GM12864 (cell line): ENCODE measurements around the gene MARCHF10.
"Not testable (repeated sequence)": the region's sequence is repeated elsewhere in the genome, so short reads cannot be mapped to it uniquely, and the experiment has no call there.

Experiments
- DNase-seq: peaks from one replicate; pipeline ENCODE4 v3.0.0-alpha.2; 2011; ENCODE audit warnings: low read depth
- H3K4me3 ChIP-seq: 2 replicates; pipeline ENCODE4 v1.5.1; 2011; ENCODE audit warnings: mild to moderate bottlenecking, low read depth, low read length, control low read depth
- TF ChIP-seq, protein P1 (sequence below): IDR thresholded peaks from 2 replicates; pipeline ENCODE4 v1.5.1; 2011; ENCODE audit warnings: low read depth, mild to moderate bottlenecking, moderate library complexity, low read length, control low read depth, inconsistent platforms; ENCODE audit errors: missing control alignments

The MARCHF10 gene

DNA sequence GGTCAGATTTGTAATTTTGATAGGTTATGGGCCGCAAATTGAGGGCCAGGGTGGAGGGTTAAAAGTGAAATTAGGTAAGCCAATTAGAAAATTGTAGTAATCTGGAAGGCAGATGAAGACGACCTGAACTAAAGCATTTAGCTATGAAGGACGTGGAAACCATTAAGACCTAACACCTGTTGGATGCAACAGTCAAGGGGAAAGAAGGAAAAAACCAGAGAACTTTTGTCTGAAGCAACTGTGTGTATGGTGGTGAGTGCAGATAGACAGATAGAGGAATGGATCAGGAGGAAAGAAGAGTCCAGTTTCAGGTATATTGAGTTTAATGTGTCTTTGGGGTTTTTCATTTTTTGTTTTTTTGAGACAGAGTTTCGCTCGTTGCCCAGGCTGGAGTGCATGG, 40.2 kb upstream of the MARCHF10 start:
- no peak for DNase-seq
- no peak overlapping the region for H3K4me3 ChIP-seq
- TF ChIP-seq, protein P1, sequence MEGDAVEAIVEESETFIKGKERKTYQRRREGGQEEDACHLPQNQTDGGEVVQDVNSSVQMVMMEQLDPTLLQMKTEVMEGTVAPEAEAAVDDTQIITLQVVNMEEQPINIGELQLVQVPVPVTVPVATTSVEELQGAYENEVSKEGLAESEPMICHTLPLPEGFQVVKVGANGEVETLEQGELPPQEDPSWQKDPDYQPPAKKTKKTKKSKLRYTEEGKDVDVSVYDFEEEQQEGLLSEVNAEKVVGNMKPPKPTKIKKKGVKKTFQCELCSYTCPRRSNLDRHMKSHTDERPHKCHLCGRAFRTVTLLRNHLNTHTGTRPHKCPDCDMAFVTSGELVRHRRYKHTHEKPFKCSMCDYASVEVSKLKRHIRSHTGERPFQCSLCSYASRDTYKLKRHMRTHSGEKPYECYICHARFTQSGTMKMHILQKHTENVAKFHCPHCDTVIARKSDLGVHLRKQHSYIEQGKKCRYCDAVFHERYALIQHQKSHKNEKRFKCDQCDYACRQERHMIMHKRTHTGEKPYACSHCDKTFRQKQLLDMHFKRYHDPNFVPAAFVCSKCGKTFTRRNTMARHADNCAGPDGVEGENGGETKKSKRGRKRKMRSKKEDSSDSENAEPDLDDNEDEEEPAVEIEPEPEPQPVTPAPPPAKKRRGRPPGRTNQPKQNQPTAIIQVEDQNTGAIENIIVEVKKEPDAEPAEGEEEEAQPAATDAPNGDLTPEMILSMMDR: no peak

DNA sequence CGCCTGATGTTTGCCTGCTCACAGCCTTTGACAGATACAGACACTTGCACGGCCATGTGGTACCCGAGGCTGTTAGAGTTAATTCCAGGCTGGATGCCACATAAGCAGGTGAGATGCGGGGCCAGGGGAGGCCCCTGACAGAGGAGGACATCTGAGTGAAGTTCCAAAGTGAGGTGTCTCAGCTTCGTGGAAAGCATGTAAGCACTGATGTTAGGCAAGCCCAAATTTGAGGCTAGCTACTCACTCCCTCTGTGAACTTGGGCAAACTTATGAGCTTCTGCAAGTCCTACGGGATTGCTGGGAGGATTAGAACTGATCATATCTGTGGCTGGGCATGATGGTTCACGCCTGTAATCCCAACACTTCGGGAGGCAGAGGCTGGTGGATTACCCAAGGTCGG, 39.3 kb upstream of the MARCHF10 start:
- H3K4me3 ChIP-seq: no peak overlapping the region
- no peak for DNase-seq
- TF ChIP-seq, protein P1: no peak

DNA sequence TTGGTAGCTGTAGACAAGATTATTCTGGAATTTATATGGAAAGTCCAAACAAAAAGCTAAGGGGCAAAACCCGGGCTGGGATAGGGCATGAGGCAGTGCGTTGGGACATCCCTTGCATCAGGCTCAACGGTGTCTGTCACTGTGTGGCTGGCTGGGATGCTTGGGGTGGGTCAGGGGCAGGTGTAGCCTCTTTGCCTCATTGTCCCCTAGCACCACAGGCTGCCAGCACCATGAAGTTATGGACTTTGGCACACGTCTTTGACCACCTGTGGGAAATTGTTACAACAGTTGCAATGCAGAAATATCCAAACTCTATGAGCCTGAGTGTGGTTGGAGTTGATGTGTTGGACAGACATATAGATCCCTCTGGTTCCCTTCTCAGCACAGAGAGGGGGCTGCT, 32.8 kb upstream of the MARCHF10 start:
- TF ChIP-seq, protein P1: no peak
- no peak overlapping the region for H3K4me3 ChIP-seq
- no peak for DNase-seq

DNA sequence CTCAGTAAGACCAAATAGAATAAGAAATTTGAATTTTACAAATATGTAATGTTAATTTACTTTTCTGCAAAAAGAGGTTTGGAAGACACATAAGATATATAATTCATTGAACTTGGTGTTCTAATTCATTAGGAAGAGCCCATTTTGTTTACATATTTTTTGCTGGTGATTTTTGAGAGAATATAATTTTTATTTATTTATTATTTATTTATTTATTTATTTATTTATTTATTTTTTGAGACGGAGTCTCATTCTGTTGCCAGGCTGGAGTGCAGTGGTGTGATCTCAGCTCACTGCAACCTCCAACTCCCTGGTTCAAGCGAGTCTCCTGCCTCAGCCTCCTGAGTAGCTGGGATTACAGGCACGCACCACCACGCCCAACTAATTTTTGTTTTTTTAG, 25.7 kb upstream of the MARCHF10 start:
- DNase-seq, H3K4me3 ChIP-seq: not testable (repeated sequence)

DNA sequence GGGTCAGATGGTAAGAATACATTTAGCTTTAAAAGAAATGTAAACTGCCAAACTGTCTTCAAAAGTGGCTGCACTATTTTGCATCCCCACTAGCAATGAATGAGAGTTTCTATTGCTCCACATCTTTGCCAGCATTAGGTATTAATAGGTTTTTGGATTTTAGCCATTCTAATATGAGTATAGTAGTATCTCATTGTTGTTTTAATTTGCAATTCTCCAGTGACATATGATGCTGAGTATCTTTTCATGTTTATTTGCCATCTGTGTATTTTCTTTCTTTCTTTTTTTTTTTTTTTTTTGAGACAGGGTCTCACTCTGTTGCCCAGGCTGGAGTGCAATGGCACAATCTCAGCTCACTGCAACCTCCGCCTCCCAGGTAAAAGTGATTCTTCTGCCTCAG, 24.3 kb upstream of the MARCHF10 start:
- DNase-seq: no peak
- H3K4me3 ChIP-seq: no peak overlapping the region

DNA sequence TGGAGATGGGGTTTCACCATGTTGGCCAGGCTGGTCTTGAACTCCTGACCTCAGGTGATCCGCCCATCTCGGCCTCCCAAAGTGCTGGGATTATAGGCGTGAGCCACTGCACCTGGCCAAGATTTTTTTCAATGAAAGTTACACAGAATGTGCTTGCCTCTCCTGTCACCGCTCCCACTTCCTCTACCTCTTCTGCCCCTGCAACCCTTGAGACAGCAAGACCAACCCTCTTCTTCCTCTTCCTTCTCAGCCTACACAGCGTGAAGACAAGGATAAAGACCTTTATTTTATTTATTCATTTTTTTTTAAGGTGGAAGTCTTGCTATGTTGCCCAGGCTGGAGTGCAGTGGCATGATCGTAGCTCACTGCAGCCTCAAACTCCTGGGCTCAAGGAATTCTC, 23.0 kb upstream of the MARCHF10 start:
- not testable (repeated sequence) for DNase-seq, H3K4me3 ChIP-seq

More for the DNA sequence above, 24.3 kb upstream of the MARCHF10 start:
- TF ChIP-seq, protein P1: no peak

DNA sequence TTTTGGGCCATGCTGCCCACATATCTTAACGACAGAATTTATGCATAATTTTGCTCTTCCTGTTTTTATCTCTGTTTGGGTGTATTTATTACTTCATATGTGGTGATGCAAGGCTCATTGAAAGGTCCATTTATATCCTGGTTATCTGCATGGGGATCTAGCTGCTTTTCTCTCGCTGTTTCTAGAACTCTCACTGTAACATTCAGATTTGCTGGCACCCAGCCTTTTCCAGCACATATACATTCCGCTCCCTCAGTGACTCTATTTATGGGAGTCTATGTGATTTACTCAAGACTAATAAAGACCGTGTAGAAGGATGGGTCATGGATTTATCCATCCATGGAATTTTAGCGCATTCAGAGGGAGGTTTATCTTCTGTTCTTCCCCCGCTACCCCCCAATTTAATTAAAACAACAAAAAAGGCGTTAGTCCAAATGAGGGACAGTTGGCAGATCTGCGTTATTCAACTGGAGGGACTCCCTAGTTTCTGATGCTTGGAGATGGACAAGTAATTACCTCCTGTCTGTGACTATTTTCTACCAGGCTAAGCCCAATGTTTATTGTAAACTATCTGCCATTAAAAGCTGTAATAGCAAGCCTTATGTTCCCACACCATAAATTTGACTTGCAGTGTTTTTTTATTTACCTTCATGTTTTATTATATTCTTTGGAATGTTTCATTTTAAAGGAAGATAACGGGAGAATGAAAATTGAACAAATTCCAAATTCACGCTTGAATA, 19.8 kb upstream of the MARCHF10 start:
- TF ChIP-seq, protein P1: no peak
- H3K4me3 ChIP-seq: no peak overlapping the region
- no peak for DNase-seq

DNA sequence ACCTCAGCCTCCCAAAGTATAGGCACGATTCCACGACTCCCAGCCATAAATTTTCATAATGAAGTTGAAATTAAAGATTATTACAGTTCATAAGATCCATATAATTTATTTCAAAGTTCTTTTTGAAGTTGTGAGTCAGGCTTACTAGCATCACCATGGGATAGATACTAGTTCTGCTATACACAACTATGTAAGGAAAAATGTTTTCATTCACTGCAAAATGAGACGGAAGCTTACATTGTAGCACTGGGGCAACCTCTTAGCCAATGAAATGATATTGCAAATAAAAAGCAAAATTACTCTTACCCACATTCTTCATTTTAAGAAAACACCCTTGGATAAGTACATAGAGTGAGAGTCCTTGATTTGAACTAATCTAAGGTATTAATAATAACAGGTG, 18.8 kb upstream of the MARCHF10 start:
- DNase-seq: no peak
- TF ChIP-seq, protein P1: no peak
- H3K4me3 ChIP-seq: no peak overlapping the region
